ENCODE data around the gene ACSM5. TPM values are rescaled to one million over a fixed set of nuclear protein-coding genes. Genes with fewer than 3 reads are reported as not detected.
"Not testable (repeated sequence)": the region's sequence is repeated elsewhere in the genome, so short reads cannot be mapped to it uniquely, and the experiment has no call there.

ACSM5 gene
- total RNA-seq, 1 experiment from 2014 or later, result not detected

GRCh38 chr16:20446652-20447393 is 37.5 kb downstream of the ACSM5 start:
- not testable (repeated sequence) for DNase-seq (ENCODE audit: low read depth)

- DNase-seq (ENCODE audit: low read depth), result not testable (repeated sequence)
These were observed 42.0 kb downstream of the ACSM5 start, which contains the start of gene ACSM2A for GRCh38 chr16:20451364-20451763. Gene ACSM2A, plus strand, starts transcription at chr16:20451521. Its CDS starts 8,594 bp downstream, at chr16:20460115.

GRCh38 chr16:20453633-20454032 is 44.3 kb downstream of the ACSM5 start:
- not testable (repeated sequence) for DNase-seq (ENCODE audit: low read depth)

GRCh38 chr16:20459227-20459626 is 49.9 kb downstream of the ACSM5 start:
- not testable (repeated sequence) for DNase-seq (ENCODE audit: low read depth)

GRCh38 chr16:20460313-20460712 is 51.0 kb downstream of the ACSM5 start:
- not testable (repeated sequence) for DNase-seq (ENCODE audit: low read depth)

- not testable (repeated sequence) for DNase-seq (ENCODE audit: low read depth)
These were observed 59.6 kb downstream of the ACSM5 start for GRCh38 chr16:20468954-20469353.

- DNase-seq (ENCODE audit: low read depth), result not testable (repeated sequence)
These were observed 60.6 kb downstream of the ACSM5 start for GRCh38 chr16:20469930-20470329.

- not testable (repeated sequence) for DNase-seq (ENCODE audit: low read depth)
These were observed 61.4 kb downstream of the ACSM5 start for GRCh38 chr16:20470732-20471131.

GRCh38 chr16:20477188-20477744 is 67.9 kb downstream of the ACSM5 start:
- not testable (repeated sequence) for DNase-seq (ENCODE audit: low read depth)

- not testable (repeated sequence) for DNase-seq (ENCODE audit: low read depth)
These were observed 74.7 kb downstream of the ACSM5 start for GRCh38 chr16:20483989-20484388.

- no peak for DNase-seq (ENCODE audit: low read depth)
These were observed 75.4 kb downstream of the ACSM5 start for GRCh38 chr16:20484726-20485125.

GRCh38 chr16:20485408-20485807 is 76.1 kb downstream of the ACSM5 start:
- DNase-seq (ENCODE audit: low read depth), result no peak

Other genes starting within 250 kb of the ACSM5 start
- gene GP2, start 82.0 kb upstream of the ACSM5 start, total RNA-seq (2014; rRNA removed; shearing (Covaris generic)), result not detected in 2 replicates
- gene UMOD, start 56.8 kb upstream of the ACSM5 start, total RNA-seq (2014; rRNA removed; shearing (Covaris generic)), result not detected in 2 replicates
- gene PDILT, start 4.8 kb upstream of the ACSM5 start, total RNA-seq (2014; rRNA removed; shearing (Covaris generic)), result not detected in 2 replicates
- gene ACSM2A, start 42.0 kb downstream of the ACSM5 start, total RNA-seq (2014; rRNA removed; shearing (Covaris generic)), result not detected in 2 replicates
- gene ACSM2B, start 166.8 kb downstream of the ACSM5 start, total RNA-seq (2014; rRNA removed; shearing (Covaris generic)), result not detected in 2 replicates

Data from RPMI7951 (cell line).